HepG2 (cell line): ENCODE measurements around the gene PHF5A. TPM values are rescaled to one million over a fixed set of nuclear protein-coding genes. Genes with fewer than 3 reads are reported as not detected.

Experiments
- FIP1L1 ChIP-seq: fragments of 200-400 bp; formaldehyde crosslinking; IDR thresholded peaks from 2 replicates; pipeline ENCODE4 v1.6.1; 2018; ENCODE audit warnings: low read depth, mild to moderate bottlenecking, low read length, moderate library complexity, borderline replicate concordance; ENCODE audit not compliant: insufficient read depth
- GLI4 ChIP-seq: sonication (generic); formaldehyde crosslinking; IDR thresholded peaks from 2 replicates; pipeline ENCODE4 v1.5.1; 2020; ENCODE audit warnings: missing genetic modification reagents, mild to moderate bottlenecking, moderate library complexity, borderline replicate concordance
- HNRNPL ChIP-seq: fragments of 200-400 bp; formaldehyde crosslinking; IDR thresholded peaks from 2 replicates; pipeline ENCODE4 v1.6.1; 2017; ENCODE audit warnings: mild to moderate bottlenecking, low read depth, low read length
- ISL2 ChIP-seq: sonication (generic); formaldehyde crosslinking; IDR thresholded peaks from 2 replicates; pipeline ENCODE4 v1.5.0; 2020; ENCODE audit warnings: missing genetic modification reagents
- KDM5A ChIP-seq: fragments of 200-600 bp; sonication (generic); IDR thresholded peaks from 2 replicates; pipeline ENCODE4 v1.7.0; 2018; ENCODE audit warnings: antibody characterized with exemption, mild to moderate bottlenecking, low read length, borderline replicate concordance
- KLF6 ChIP-seq: IDR thresholded peaks from 2 replicates; pipeline ENCODE4 v1.8.0; 2016; ENCODE audit warnings: missing biosample characterization, missing genetic modification reagents
- MEIS1 ChIP-seq: sonication (generic); formaldehyde crosslinking; IDR thresholded peaks from 2 replicates; pipeline ENCODE4 v1.9.0; 2021; ENCODE audit warnings: mild to moderate bottlenecking, missing genetic modification reagents, moderate library complexity, borderline replicate concordance
- MZF1 ChIP-seq: sonication (generic); formaldehyde crosslinking; IDR thresholded peaks from 2 replicates; pipeline ENCODE4 v1.8.1; 2023; ENCODE audit warnings: mild to moderate bottlenecking, missing genetic modification reagents, borderline replicate concordance
- NPAS2 ChIP-seq: sonication (generic); formaldehyde crosslinking; IDR thresholded peaks from 2 replicates; pipeline ENCODE4 v1.8.0; 2022; ENCODE audit warnings: mild to moderate bottlenecking, missing genetic modification reagents, borderline replicate concordance
- PHB2 ChIP-seq: fragments of 450-650 bp; IDR thresholded peaks from 2 replicates; pipeline ENCODE4 v1.6.1; 2018; ENCODE audit not compliant: partially characterized antibody
- RBAK ChIP-seq: sonication (generic); formaldehyde crosslinking; IDR thresholded peaks from 2 replicates; pipeline ENCODE4 v1.5.1; 2020; ENCODE audit warnings: mild to moderate bottlenecking, missing genetic modification reagents
- SAP130 ChIP-seq: IDR thresholded peaks from 2 replicates; pipeline ENCODE4 v1.6.1; 2016; ENCODE audit warnings: low read depth
- SETDB1 ChIP-seq: sonication (generic); formaldehyde crosslinking; IDR thresholded peaks from 2 replicates; pipeline ENCODE4 v1.5.1; 2020; ENCODE audit warnings: missing genetic modification reagents, mild to moderate bottlenecking, borderline replicate concordance
- YEATS2 ChIP-seq: sonication (generic); formaldehyde crosslinking; IDR thresholded peaks from 2 replicates; pipeline ENCODE4 v1.4.0; 2020; ENCODE audit warnings: missing genetic modification reagents, borderline replicate concordance
- ZNF138 ChIP-seq: sonication (generic); formaldehyde crosslinking; IDR thresholded peaks from 2 replicates; pipeline ENCODE4 v1.5.0; 2020; ENCODE audit warnings: mild to moderate bottlenecking, low read depth, missing genetic modification reagents
- ZNF337 ChIP-seq: sonication (generic); formaldehyde crosslinking; IDR thresholded peaks from 2 replicates; pipeline ENCODE4 v1.5.1; 2020; ENCODE audit warnings: missing genetic modification reagents, low read depth, mild to moderate bottlenecking, borderline replicate concordance
- ZNF33B ChIP-seq: sonication (generic); formaldehyde crosslinking; IDR thresholded peaks from 2 replicates; pipeline ENCODE4 v1.5.1; 2020; ENCODE audit warnings: mild to moderate bottlenecking, missing genetic modification reagents
- ZNF446 ChIP-seq: sonication (generic); formaldehyde crosslinking; IDR thresholded peaks from 2 replicates; pipeline ENCODE4 v1.5.0; 2020; ENCODE audit warnings: mild to moderate bottlenecking, missing genetic modification reagents
- ZNF547 ChIP-seq: sonication (generic); formaldehyde crosslinking; IDR thresholded peaks from 2 replicates; pipeline ENCODE4 v1.5.1; 2020; ENCODE audit warnings: mild to moderate bottlenecking, missing genetic modification reagents
- ZNF737 ChIP-seq: sonication (generic); formaldehyde crosslinking; IDR thresholded peaks from 2 replicates; pipeline ENCODE4 v1.5.0; 2020; ENCODE audit warnings: missing genetic modification reagents, mild to moderate bottlenecking, borderline replicate concordance
- ZNF780A ChIP-seq: sonication (generic); formaldehyde crosslinking; IDR thresholded peaks from 2 replicates; pipeline ENCODE4 v1.8.0; 2022; ENCODE audit warnings: mild to moderate bottlenecking, missing genetic modification reagents, moderate library complexity
- polyA plus RNA-seq, 8 experiments: library from polyadenylated mRNA; depleted of rRNA in 3 of 8; stranded (reverse) in 7 of 8; unstranded in 1 of 8; fragments of >200 nt; fragmentation: Illumina TruSeq in 4 of 8; extraction: Trizol in 4 of 8; gene quantifications; 2 replicates each; pipeline versions ENCODE4 v1.2.1 to v1.2.3, GENCODE V29; 2011 to 2016; ENCODE audit warnings: low read depth in 4 of 8, missing spikeins in 1 of 8, mixed read lengths in 1 of 8; ENCODE audit not compliant: insufficient read depth in 1 of 8
- total RNA-seq, 5 experiments: library from RNA; depleted of rRNA; stranded (reverse); fragments of >200 nt; fragmentation: Illumina TruSeq; extraction: Trizol; gene quantifications; 2 replicates each; pipeline ENCODE4 v1.2.3, GENCODE V29; 2016; ENCODE audit warnings: low read depth in 1 of 5
- TF ChIP-seq, protein P1 (sequence below): sonication (generic); formaldehyde crosslinking; IDR thresholded peaks from 2 replicates; pipeline ENCODE4 v1.4.0; 2020; ENCODE audit warnings: mild to moderate bottlenecking, missing genetic modification reagents
- TF ChIP-seq, protein P2 (sequence below): sonication (generic); formaldehyde crosslinking; conservative IDR thresholded peaks from 2 replicates; pipeline ENCODE4 v1.8.0; 2022; ENCODE audit warnings: mild to moderate bottlenecking, moderate library complexity, missing genetic modification reagents
- TF ChIP-seq, protein P3 (sequence below): sonication (generic); formaldehyde crosslinking; IDR thresholded peaks from 2 replicates; pipeline ENCODE4 v1.8.1; 2023; ENCODE audit warnings: missing genetic modification reagents, mild to moderate bottlenecking, borderline replicate concordance
- TF ChIP-seq, protein P4 (sequence below): sonication (generic); formaldehyde crosslinking; IDR thresholded peaks from 2 replicates; pipeline ENCODE4 v1.4.0; 2020; ENCODE audit warnings: mild to moderate bottlenecking, missing genetic modification reagents

Gene PHF5A
- total and polyA plus RNA-seq, 2 of the 13 experiments (the other 11 are each of a cell fraction or from before 2014, with no cell fraction given) = 56.6 to 105 TPM

DNA sequence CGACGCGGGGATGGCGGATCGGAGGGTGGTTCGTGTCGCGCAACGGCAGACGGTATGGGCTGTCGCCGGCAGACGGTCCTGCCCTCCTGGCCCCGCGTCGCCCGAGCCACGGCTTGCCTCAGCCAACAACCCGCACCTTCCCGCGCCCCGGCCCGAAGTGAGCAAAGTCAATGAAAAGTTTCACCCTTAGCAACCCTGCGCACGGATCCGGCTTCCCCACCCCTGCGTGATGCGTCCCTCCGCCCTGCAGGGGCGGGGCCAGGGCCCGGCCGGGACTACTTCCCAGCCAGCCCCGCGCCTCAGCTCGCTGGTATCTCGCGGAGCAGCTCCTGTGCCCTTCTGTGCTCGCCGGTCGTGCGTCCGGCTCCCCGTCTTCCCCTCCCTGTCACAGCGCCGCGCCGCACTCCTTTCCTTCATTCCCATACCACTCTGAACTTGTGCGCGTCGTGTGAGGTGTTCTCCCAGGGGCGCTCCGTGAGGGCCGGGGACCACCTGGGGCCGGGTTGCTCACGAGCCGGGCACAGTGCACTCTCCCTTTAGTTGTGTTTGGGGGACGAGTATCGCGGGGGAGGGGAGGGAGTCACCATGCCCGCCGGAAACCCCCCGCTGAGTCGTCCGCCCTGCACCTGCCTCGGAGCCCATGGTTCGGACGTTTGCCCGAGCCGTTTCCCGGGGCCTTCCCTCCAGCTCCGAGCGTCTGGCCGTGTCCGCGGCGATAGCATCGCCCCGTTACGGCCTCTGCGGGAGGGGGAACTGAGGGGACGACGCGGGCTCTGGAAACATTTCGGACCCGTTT, 21.7 kb downstream of the PHF5A start, which contains the start of gene TOB2 (continued):
- TF ChIP-seq ZNF737 (CRISPR knock-in tag) (no peak), PHB2 (no peak), NPAS2 (CRISPR knock-in tag) (no peak), HNRNPL (peak; percentile 87), ZNF446 (CRISPR knock-in tag) (peak; percentile 87; the same call in 1 of the 2 replicates), ZNF33B (CRISPR knock-in tag) (0 out of 2 replicates have a peak, but pooled peaks have one; percentile 60), YEATS2 (CRISPR knock-in tag) (peak; percentile 93), MEIS1 (peak; percentile 91), KDM5A (no peak; the same call in 1 of the 2 replicates), MZF1 (CRISPR knock-in tag) (no peak; the same call in 1 of the 2 replicates), ZNF337 (CRISPR knock-in tag) (no peak), ZNF138 (peak; percentile 82; the same call in 1 of the 2 replicates), SETDB1 (no peak; the same call in 1 of the 2 replicates), FIP1L1 (peak; percentile 91), ISL2 (CRISPR knock-in tag) (peak; percentile 89), RBAK (CRISPR knock-in tag) (peak; percentile 39; the same call in 1 of the 2 replicates), GLI4 (CRISPR knock-in tag) (no peak), SAP130 (CRISPR knock-in tag) (peak; percentile 99), KLF6 (peak; percentile 99), ZNF547 (peak; percentile 92; the same call in 1 of the 2 replicates), ZNF780A (CRISPR knock-in tag) (peak; percentile 97)
- TF ChIP-seq, protein P1, sequence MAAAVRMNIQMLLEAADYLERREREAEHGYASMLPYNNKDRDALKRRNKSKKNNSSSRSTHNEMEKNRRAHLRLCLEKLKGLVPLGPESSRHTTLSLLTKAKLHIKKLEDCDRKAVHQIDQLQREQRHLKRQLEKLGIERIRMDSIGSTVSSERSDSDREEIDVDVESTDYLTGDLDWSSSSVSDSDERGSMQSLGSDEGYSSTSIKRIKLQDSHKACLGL (CRISPR knock-in tag) = peak; percentile 89; the same call in 1 of the 2 replicates
- TF ChIP-seq, protein P2, sequence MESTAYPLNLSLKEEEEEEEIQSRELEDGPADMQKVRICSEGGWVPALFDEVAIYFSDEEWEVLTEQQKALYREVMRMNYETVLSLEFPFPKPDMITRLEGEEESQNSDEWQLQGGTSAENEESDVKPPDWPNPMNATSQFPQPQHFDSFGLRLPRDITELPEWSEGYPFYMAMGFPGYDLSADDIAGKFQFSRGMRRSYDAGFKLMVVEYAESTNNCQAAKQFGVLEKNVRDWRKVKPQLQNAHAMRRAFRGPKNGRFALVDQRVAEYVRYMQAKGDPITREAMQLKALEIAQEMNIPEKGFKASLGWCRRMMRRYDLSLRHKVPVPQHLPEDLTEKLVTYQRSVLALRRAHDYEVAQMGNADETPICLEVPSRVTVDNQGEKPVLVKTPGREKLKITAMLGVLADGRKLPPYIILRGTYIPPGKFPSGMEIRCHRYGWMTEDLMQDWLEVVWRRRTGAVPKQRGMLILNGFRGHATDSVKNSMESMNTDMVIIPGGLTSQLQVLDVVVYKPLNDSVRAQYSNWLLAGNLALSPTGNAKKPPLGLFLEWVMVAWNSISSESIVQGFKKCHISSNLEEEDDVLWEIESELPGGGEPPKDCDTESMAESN (CRISPR knock-in tag) = peak; percentile 97
- TF ChIP-seq, protein P3, sequence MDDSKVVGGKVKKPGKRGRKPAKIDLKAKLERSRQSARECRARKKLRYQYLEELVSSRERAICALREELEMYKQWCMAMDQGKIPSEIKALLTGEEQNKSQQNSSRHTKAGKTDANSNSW (CRISPR knock-in tag) = no peak
- TF ChIP-seq, protein P4, sequence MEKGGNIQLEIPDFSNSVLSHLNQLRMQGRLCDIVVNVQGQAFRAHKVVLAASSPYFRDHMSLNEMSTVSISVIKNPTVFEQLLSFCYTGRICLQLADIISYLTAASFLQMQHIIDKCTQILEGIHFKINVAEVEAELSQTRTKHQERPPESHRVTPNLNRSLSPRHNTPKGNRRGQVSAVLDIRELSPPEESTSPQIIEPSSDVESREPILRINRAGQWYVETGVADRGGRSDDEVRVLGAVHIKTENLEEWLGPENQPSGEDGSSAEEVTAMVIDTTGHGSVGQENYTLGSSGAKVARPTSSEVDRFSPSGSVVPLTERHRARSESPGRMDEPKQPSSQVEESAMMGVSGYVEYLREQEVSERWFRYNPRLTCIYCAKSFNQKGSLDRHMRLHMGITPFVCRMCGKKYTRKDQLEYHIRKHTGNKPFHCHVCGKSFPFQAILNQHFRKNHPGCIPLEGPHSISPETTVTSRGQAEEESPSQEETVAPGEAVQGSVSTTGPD (CRISPR knock-in tag) = peak; percentile 25; the same call in 1 of the 2 replicates
